ENCODE data around the gene BICRA.

DNA sequence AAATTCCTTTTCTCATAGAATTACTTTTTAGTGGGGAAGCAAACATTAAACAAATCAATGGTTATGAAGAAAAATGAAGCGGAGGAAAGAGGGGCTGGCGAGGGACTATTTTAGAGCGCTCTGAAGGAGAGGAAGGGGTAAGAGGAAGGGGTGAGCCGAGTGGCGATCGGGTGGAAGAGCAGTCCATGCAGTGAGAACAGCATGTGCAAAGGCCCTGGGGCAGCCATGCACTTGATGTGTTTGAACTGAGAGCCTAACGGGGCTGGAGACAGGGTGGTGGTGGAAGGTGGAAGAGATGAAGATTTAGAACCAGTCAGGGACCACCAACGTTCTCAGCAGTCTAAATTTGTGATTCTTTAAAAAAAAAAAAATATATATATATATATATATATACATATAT, 122.0 kb downstream of the BICRA start:
- TF ChIP-seq, protein P1, sequence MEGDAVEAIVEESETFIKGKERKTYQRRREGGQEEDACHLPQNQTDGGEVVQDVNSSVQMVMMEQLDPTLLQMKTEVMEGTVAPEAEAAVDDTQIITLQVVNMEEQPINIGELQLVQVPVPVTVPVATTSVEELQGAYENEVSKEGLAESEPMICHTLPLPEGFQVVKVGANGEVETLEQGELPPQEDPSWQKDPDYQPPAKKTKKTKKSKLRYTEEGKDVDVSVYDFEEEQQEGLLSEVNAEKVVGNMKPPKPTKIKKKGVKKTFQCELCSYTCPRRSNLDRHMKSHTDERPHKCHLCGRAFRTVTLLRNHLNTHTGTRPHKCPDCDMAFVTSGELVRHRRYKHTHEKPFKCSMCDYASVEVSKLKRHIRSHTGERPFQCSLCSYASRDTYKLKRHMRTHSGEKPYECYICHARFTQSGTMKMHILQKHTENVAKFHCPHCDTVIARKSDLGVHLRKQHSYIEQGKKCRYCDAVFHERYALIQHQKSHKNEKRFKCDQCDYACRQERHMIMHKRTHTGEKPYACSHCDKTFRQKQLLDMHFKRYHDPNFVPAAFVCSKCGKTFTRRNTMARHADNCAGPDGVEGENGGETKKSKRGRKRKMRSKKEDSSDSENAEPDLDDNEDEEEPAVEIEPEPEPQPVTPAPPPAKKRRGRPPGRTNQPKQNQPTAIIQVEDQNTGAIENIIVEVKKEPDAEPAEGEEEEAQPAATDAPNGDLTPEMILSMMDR (optimal IDR thresholded peaks at IDR 0.05 in 1 of 3, IDR thresholded peaks at IDR 0.05 in 1 of 3, conservative IDR thresholded peaks at IDR 0.05 in 1 of 3; ENCODE audit: extremely low read depth in 1 of 3, insufficient read depth in 2 of 3, low read length in 3 of 3), result no peak
- TF ChIP-seq EZH2 (IDR thresholded peaks at IDR 0.05; ENCODE audit: low read length), result no peak

All from keratinocyte (primary cell).